A549 (cell line): ENCODE measurements around the gene PCNX3.

ENCODE experiments used
- CBX8 ChIP-seq: fragments of 200-600 bp; sonication (generic); IDR thresholded peaks from 2 replicates; pipeline ENCODE4 v1.6.1; 2016
- CTCF ChIP-seq: fragments of >200 bp; sonication (Bioruptor Twin); formaldehyde crosslinking; IDR thresholded peaks from 3 replicates; pipeline ENCODE4 v1.5.1; 2016
- EP300 ChIP-seq, 2 experiments: fragments of >200 bp; sonication (Bioruptor Twin); formaldehyde crosslinking; IDR thresholded peaks; 2 replicates in 1 of 2; 3 replicates in 1 of 2; pipeline ENCODE4 v1.6.1; 2016 to 2017
- HOXA7 ChIP-seq: fragments of 250-450 bp; sonication (Bioruptor Pico); IDR thresholded peaks from 2 replicates; pipeline ENCODE4 v1.5.0; 2020; ENCODE audit warnings: mild to moderate bottlenecking, moderate library complexity
- MYC ChIP-seq: IDR thresholded peaks from 2 replicates; pipeline ENCODE4 v1.6.1; 2012; ENCODE audit warnings: mild to moderate bottlenecking, inconsistent platforms, low read length, improper control_type of control experiment, borderline replicate concordance
- POLR2A ChIP-seq: IDR thresholded peaks from 2 replicates; pipeline ENCODE4 v1.6.1; 2012; ENCODE audit warnings: mild to moderate bottlenecking, low read length

DNA sequence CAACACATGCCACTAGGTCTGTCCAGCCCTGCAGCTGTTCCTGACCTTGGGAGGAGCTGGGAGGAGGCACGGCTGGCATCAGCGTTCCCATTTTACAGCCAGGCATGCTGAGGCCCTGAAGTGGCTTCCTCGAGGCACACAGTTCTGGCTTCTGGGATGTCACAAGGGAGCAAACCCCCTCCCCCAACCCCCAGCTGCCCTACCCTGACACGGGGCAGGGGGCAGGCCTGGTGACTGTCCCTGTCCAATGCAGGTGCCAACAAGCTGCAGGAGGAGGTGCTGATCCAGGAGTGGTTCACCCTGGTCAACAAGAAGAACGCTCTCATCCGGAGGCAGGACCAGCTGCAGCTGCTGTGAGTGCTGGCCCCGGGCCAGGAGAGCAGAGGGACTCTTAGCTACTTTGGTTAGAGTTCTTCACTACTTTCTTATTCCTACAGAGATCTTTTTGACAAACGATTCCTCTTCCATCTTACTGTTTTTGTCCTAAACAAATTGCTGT lies 25.3 kb upstream of the PCNX3 start:
- TF ChIP-seq CTCF = no peak
- TF ChIP-seq EP300 (IDR thresholded peaks at IDR 0.05) = no peak
- TF ChIP-seq HOXA7 = no peak
- TF ChIP-seq POLR2A = no peak
- TF ChIP-seq MYC = no peak
- no peak for TF ChIP-seq CBX8
